ENCODE measurements around the gene ABCF1. TPM values are rescaled to one million over a fixed set of nuclear protein-coding genes. Genes with fewer than 3 reads are reported as not detected.

ABCF1 gene
- polyA plus RNA-seq, 1 donor (not counting 4 experiments of a cell fraction or from before 2014, with no cell fraction given) = 30.0 TPM

GRCh38 chr6:30547454-30547853, 23.8 kb upstream of the ABCF1 start:
- Histone ChIP-seq H3K36me3 (ENCODE audit: control insufficient read depth in 2 of 2, extremely low read depth in 1 of 2, insufficient read depth in 2 of 2, low read length in 2 of 2) (peaks cover 29 to 41% of the 10 kb centered on the region in 2 experiments), H3K9ac (ENCODE audit: control insufficient read depth, extremely low read depth, insufficient read depth, low read length) (no peak overlapping the region), H3K27ac (ENCODE audit: control insufficient read depth, insufficient read depth, low read length) (no peak overlapping the region), H2AFZ (ENCODE audit: control insufficient read depth, low read length) (no peak overlapping the region), H3K9me1 (ENCODE audit: control insufficient read depth, extremely low read depth, insufficient read depth, low read length) (no peaks in the 10 kb centered on the region), H3K27me3 (ENCODE audit: control insufficient read depth, extremely low read depth, insufficient read depth, low read length) (no peaks in the 10 kb centered on the region), H3K4me2 (ENCODE audit: control insufficient read depth, extremely low read depth, insufficient read depth, low read depth, low read length) (no peak overlapping the region), H3K79me2 (ENCODE audit: control insufficient read depth, insufficient read depth, low read length) (no peaks in the 10 kb centered on the region), H3K4me3 (ENCODE audit: control insufficient read depth in 2 of 3, extremely low read depth in 1 of 3, insufficient read depth in 2 of 3, low read depth in 1 of 3, low read length in 3 of 3) (no peak overlapping the region), H3K9me3 (ENCODE audit: control insufficient read depth, low read depth, low read length) (no peaks in the 10 kb centered on the region), H3K4me1 (ENCODE audit: control insufficient read depth, extremely low read depth, insufficient read depth, low read length) (no peaks in the 10 kb centered on the region), H4K20me1 (ENCODE audit: control insufficient read depth, extremely low read depth, insufficient read depth, low read length) (no peaks in the 10 kb centered on the region)
- DNase-seq (ENCODE audit: low read depth, low spot score) (no peak), FAIRE-seq (no peak)
- dilution Hi-C loops (cut with MboI; ENCODE audit: extremely low pct_ligation_motif_present, low sequenced_read_pairs) = loop anchor here (10.0 kb wide), 1 partner anchor 187 kb away; no protein-coding TSS in a partner anchor
- TF ChIP-seq EZH2 (IDR thresholded peaks at IDR 0.05; ENCODE audit: low read length) (no peak), CTCF (optimal IDR thresholded peaks at IDR 0.05 in 1 of 3, IDR thresholded peaks at IDR 0.05 in 1 of 3, conservative IDR thresholded peaks at IDR 0.05 in 1 of 3; ENCODE audit: extremely low read depth in 1 of 3, insufficient read depth in 2 of 3, low read length in 3 of 3) (no peak)

- FAIRE-seq (no peak), DNase-seq (ENCODE audit: low read depth, low spot score) (no peak)
- no peaks in the 10 kb centered on the region for H3K27me3 ChIP-seq (ENCODE audit: control insufficient read depth, extremely low read depth, insufficient read depth, low read length)
- H3K9ac ChIP-seq (ENCODE audit: control insufficient read depth, extremely low read depth, insufficient read depth, low read length) = no peak overlapping the region
- TF ChIP-seq EZH2 (IDR thresholded peaks at IDR 0.05; ENCODE audit: low read length) = no peak
- no peak for TF ChIP-seq CTCF (optimal IDR thresholded peaks at IDR 0.05 in 1 of 3, IDR thresholded peaks at IDR 0.05 in 1 of 3, conservative IDR thresholded peaks at IDR 0.05 in 1 of 3; ENCODE audit: extremely low read depth in 1 of 3, insufficient read depth in 2 of 3, low read length in 3 of 3)
- no peak overlapping the region for H3K4me3 ChIP-seq (ENCODE audit: control insufficient read depth in 2 of 3, extremely low read depth in 1 of 3, insufficient read depth in 2 of 3, low read depth in 1 of 3, low read length in 3 of 3)
- dilution Hi-C loops (cut with MboI; ENCODE audit: extremely low pct_ligation_motif_present, low sequenced_read_pairs) = loop anchor here (10.0 kb wide), 1 partner anchor 186 kb away; no protein-coding TSS in a partner anchor
- H4K20me1 ChIP-seq (ENCODE audit: control insufficient read depth, extremely low read depth, insufficient read depth, low read length) = no peaks in the 10 kb centered on the region
- no peak overlapping the region for H3K4me2 ChIP-seq (ENCODE audit: control insufficient read depth, extremely low read depth, insufficient read depth, low read depth, low read length)
- no peaks in the 10 kb centered on the region for H3K9me1 ChIP-seq (ENCODE audit: control insufficient read depth, extremely low read depth, insufficient read depth, low read length)
- H3K79me2 ChIP-seq (ENCODE audit: control insufficient read depth, insufficient read depth, low read length) = no peaks in the 10 kb centered on the region
- no peak overlapping the region for H3K27ac ChIP-seq (ENCODE audit: control insufficient read depth, insufficient read depth, low read length)
- no peaks in the 10 kb centered on the region for H3K4me1 ChIP-seq (ENCODE audit: control insufficient read depth, extremely low read depth, insufficient read depth, low read length)
- H3K9me3 ChIP-seq (ENCODE audit: control insufficient read depth, low read depth, low read length) = no peaks in the 10 kb centered on the region
- peaks cover 33 to 51% of the 10 kb centered on the region in 2 experiments for H3K36me3 ChIP-seq (ENCODE audit: control insufficient read depth in 2 of 2, extremely low read depth in 1 of 2, insufficient read depth in 2 of 2, low read length in 2 of 2)
- no peak overlapping the region for H2AFZ ChIP-seq (ENCODE audit: control insufficient read depth, low read length)
Observed at GRCh38 chr6:30548375-30548774, 22.9 kb upstream of the ABCF1 start.
